ENCODE data around the gene PEX14. TPM values are rescaled to one million over a fixed set of nuclear protein-coding genes. Genes with fewer than 3 reads are reported as not detected.

PEX14 gene
- total and polyA plus RNA-seq, 5 donors from 2014 or later, result 3.5 to 22.4 (median 4.9) TPM

DNA sequence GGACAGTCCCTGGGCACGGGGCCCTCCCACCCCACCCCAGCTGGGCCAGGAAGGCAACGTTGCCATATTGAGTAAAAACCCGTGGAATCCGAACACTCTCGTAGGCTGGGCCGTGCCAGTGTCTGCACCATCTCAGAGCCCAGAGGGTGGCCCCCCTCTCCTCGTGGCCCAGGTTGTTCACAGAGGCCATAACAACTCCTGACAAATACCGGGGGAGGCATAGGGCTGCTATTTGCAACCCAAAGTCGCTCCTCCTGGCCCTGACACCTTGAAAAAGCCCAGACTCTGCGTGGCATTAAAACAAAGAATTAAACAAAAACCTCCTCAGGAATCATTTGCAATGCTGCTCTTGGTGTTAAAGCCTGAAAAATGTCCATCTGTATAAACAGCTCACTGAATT lies 180.3 kb downstream of the PEX14 start:
- no peak for ATAC-seq (ENCODE audit: low read depth in 2 of 2)
- no peak overlapping the region for H3K4me3 ChIP-seq (ENCODE audit: low read depth, low read length)
- peaks cover 9% of the 10 kb centered on the region for H3K36me3 Mint-ChIP-seq

DNA sequence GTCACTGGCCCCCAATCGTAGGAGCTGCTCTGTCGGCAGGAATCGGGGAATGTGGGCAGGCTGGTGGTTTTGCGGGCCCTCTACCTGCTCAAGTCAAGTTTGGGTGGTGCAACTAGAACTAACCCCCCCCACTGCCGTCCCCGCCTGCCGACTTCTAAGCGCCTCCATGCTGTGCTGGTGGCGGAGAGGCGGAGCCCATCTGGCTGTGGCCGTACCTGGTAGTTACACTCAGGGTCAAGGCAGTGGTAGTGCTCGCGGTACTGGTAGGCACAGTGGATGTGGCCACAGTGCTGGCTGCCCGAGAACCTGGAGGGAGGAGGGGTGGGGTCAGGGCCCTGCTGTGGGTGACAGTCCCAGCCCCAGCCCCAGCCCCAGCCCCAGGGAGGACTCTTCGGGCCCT lies 181.7 kb downstream of the PEX14 start:
- peaks cover 9% of the 10 kb centered on the region for H3K36me3 Mint-ChIP-seq
- no peaks in the 10 kb centered on the region for H3K4me1 ChIP-seq (ENCODE audit: control insufficient read depth, insufficient read depth, low read length, poor library complexity, severe bottlenecking)
- DNase-seq, result no peak
- no peaks in the 10 kb centered on the region for H3K9me3 Mint-ChIP-seq
- no peak for ATAC-seq (ENCODE audit: low read depth in 2 of 2)
- H3K9me3 ChIP-seq (ENCODE audit: control insufficient read depth in 2 of 2, low read length in 2 of 2), result no peaks in the 10 kb centered on the region
- H3K4me3 Mint-ChIP-seq, result no peak overlapping the region
- H3K27me3 Mint-ChIP-seq, result no peaks in the 10 kb centered on the region
- H3K27ac Mint-ChIP-seq, result no peak overlapping the region
- H3K36me3 ChIP-seq (ENCODE audit: control insufficient read depth, insufficient read depth, low read length), result no peaks in the 10 kb centered on the region
- no peak overlapping the region for H3K4me3 ChIP-seq (ENCODE audit: low read depth, low read length)
- no peak overlapping the region for H3K27ac ChIP-seq (ENCODE audit: insufficient read depth, low read length, poor library complexity, severe bottlenecking)
- no peaks in the 10 kb centered on the region for H3K4me1 Mint-ChIP-seq
- H3K27me3 ChIP-seq (ENCODE audit: control insufficient read depth, insufficient read depth, low read length), result no peaks in the 10 kb centered on the region

More for the DNA sequence above, 180.3 kb downstream of the PEX14 start:
- Histone ChIP-seq H3K4me1 (ENCODE audit: control insufficient read depth, insufficient read depth, low read length, poor library complexity, severe bottlenecking) (no peaks in the 10 kb centered on the region), H3K36me3 (ENCODE audit: control insufficient read depth, insufficient read depth, low read length) (no peaks in the 10 kb centered on the region), H3K9me3 (ENCODE audit: control insufficient read depth in 2 of 2, low read length in 2 of 2) (no peaks in the 10 kb centered on the region), H3K27ac (ENCODE audit: insufficient read depth, low read length, poor library complexity, severe bottlenecking) (no peak overlapping the region), H3K27me3 (ENCODE audit: control insufficient read depth, insufficient read depth, low read length) (no peaks in the 10 kb centered on the region)
- Mint-ChIP-seq H3K4me1 (no peaks in the 10 kb centered on the region), H3K9me3 (no peaks in the 10 kb centered on the region), H3K27me3 (no peaks in the 10 kb centered on the region), H3K27ac (peak overlapping the region in 1 of 3 donors; percentile 5), H3K4me3 (no peak overlapping the region)
- no peak for DNase-seq

DNA sequence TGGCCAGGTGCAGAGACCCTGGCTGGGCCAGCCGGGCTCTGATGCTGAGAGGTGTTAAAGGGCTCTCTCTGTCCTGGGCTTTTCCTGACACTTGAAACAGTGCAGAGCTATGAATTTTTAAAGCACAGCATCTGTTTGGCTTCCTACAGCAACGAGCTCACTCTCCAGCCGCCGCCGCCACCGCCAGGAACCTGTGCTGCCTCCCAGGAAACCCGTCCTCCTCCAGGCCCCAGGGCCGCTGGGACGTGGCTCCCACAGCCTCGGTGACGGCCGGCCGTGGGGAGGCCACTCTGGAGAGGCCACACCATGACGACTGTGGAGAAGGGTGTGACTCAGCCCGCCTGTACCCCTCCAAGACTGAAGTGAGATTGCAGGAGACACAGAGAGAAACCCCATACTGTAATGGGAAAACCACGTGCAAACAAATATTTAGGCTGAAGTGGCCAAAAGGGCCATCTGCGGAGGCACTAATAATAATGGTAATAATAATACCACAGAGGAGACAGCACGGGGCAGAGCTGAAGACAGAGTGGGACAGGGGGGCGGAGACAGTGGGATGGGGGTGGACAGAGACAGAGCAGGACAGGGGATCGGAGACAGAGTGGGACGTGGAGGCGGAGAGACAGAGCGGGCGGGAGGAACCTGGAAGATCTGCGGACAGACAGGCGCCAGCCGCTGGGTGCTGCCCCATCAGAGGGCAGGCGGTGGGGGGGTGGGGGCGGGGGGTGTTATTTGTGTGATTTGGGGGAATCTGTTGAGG lies 182.5 kb downstream of the PEX14 start:
- Histone ChIP-seq H3K36me3 (ENCODE audit: control insufficient read depth, insufficient read depth, low read length) (no peaks in the 10 kb centered on the region), H3K4me3 (ENCODE audit: low read depth, low read length) (no peak overlapping the region), H3K9me3 (ENCODE audit: control insufficient read depth in 2 of 2, low read length in 2 of 2) (no peaks in the 10 kb centered on the region), H3K27me3 (ENCODE audit: control insufficient read depth, insufficient read depth, low read length) (no peaks in the 10 kb centered on the region), H3K27ac (ENCODE audit: insufficient read depth, low read length, poor library complexity, severe bottlenecking) (no peak overlapping the region), H3K4me1 (ENCODE audit: control insufficient read depth, insufficient read depth, low read length, poor library complexity, severe bottlenecking) (no peaks in the 10 kb centered on the region)
- no peaks in the 10 kb centered on the region for H3K4me1 Mint-ChIP-seq
- no peaks in the 10 kb centered on the region for H3K27me3 Mint-ChIP-seq
- no peak for ATAC-seq (ENCODE audit: low read depth in 2 of 2)
- DNase-seq, result no peak
- H3K4me3 Mint-ChIP-seq, result no peak overlapping the region
- no peaks in the 10 kb centered on the region for H3K9me3 Mint-ChIP-seq
- H3K27ac Mint-ChIP-seq, result no peak overlapping the region
- H3K36me3 Mint-ChIP-seq, result peaks cover 9% of the 10 kb centered on the region

DNA sequence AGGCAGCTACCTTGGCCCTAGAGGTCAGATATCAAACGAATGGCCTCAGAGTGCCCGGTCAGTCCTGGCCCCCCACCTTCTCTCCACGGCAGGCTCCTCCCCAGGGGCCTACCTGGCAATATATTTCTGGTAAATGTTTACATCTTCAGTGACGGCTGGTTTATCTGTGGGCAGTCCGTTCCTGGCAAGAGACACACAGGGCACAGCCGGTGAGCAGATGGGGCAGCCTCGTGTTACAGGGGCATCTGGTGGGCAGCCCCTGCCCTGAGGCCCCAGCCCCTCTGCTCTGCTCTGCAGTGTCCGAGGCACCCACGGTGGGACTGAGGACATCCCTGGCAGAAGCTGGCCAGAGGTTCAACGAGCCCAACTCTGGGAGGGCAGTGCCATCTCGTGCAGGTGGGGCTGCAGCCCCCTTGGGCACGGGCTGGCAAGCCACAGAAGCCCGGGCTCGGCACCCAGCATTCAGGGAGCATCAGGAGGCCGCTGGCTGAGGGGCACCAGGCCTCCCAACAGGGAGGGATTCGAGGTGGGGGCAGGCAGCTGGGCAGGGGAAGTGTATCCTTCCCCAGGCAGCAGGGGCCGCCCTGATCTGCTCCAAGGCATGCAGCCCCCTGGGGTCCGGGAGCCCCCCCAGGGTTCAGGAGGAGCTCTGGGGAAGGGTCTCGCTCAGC lies 183.8 kb downstream of the PEX14 start:
- Mint-ChIP-seq H3K9me3 (no peaks in the 10 kb centered on the region), H3K4me3 (no peak overlapping the region), H3K27me3 (no peaks in the 10 kb centered on the region), H3K36me3 (peaks cover 9% of the 10 kb centered on the region), H3K27ac (no peak overlapping the region), H3K4me1 (no peaks in the 10 kb centered on the region)
- no peaks in the 10 kb centered on the region for H3K9me3 ChIP-seq (ENCODE audit: control insufficient read depth in 2 of 2, low read length in 2 of 2)
- ATAC-seq (ENCODE audit: low read depth in 2 of 2), result no peak
- no peak overlapping the region for H3K4me3 ChIP-seq (ENCODE audit: low read depth, low read length)
- DNase-seq, result no peak
- no peak overlapping the region for H3K27ac ChIP-seq (ENCODE audit: insufficient read depth, low read length, poor library complexity, severe bottlenecking)
- no peaks in the 10 kb centered on the region for H3K36me3 ChIP-seq (ENCODE audit: control insufficient read depth, insufficient read depth, low read length)
- no peaks in the 10 kb centered on the region for H3K4me1 ChIP-seq (ENCODE audit: control insufficient read depth, insufficient read depth, low read length, poor library complexity, severe bottlenecking)
- H3K27me3 ChIP-seq (ENCODE audit: control insufficient read depth, insufficient read depth, low read length), result no peaks in the 10 kb centered on the region

GRCh38 chr1:10659218-10659617 lies 184.5 kb downstream of the PEX14 start:
- peaks cover 4% of the 10 kb centered on the region for H3K36me3 Mint-ChIP-seq
- Histone ChIP-seq H3K4me1 (ENCODE audit: control insufficient read depth, insufficient read depth, low read length, poor library complexity, severe bottlenecking) (no peaks in the 10 kb centered on the region), H3K27me3 (ENCODE audit: control insufficient read depth, insufficient read depth, low read length) (no peaks in the 10 kb centered on the region), H3K27ac (ENCODE audit: insufficient read depth, low read length, poor library complexity, severe bottlenecking) (no peak overlapping the region), H3K36me3 (ENCODE audit: control insufficient read depth, insufficient read depth, low read length) (no peaks in the 10 kb centered on the region), H3K9me3 (ENCODE audit: control insufficient read depth in 2 of 2, low read length in 2 of 2) (no peaks in the 10 kb centered on the region), H3K4me3 (ENCODE audit: low read depth, low read length) (no peak overlapping the region)
- no peak overlapping the region for H3K27ac Mint-ChIP-seq
- no peaks in the 10 kb centered on the region for H3K9me3 Mint-ChIP-seq
- DNase-seq, result no peak
- H3K27me3 Mint-ChIP-seq, result no peaks in the 10 kb centered on the region
- H3K4me3 Mint-ChIP-seq, result no peak overlapping the region
- no peaks in the 10 kb centered on the region for H3K4me1 Mint-ChIP-seq
- ATAC-seq (ENCODE audit: low read depth in 2 of 2), result no peak

DNA sequence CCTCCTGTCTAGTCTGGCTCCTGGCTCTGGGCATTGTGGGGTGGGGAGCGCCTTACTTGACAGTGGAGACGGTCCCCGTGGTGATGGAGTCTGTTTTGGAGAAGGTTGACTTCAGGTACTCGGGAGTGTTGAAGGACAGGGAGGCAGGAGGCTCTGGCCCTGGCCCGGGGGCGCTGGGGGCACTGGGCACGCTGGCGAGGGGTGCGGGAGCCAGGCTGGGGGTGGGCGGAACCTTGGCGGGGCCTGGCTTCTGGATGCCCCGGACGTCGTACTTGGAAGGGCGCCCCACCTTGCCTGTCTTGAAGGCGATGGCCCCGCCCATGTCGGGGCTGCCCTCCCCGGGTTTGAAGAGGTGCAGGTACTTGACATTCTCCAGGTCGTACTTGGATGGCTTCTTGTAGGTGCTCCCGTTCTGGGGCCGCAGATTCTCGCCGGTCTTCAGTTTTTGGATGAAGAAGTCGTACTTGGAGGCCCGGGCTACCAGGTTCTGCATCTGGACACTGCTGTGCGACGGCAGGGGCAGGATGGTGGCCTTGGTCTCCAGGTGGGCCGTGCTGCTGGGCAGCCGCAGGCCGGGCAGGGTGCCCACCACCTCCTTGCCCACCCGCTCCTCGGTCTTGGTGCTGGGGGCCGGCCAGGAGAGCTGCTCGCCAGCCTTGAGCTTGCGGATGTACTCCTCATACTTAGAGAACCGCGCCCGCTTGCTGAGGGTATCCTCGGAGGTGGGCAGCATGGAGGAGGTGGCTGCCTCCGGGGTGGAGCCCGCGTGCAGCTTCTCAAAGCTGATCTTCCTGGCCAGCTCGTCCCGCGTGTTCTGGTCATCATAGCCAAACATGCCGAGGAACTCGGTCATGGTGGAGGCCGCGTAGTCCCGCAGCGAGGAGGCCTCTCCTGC lies 185.1 kb downstream of the PEX14 start:
- H3K27me3 ChIP-seq (ENCODE audit: control insufficient read depth, insufficient read depth, low read length), result no peaks in the 10 kb centered on the region
- no peaks in the 10 kb centered on the region for H3K36me3 ChIP-seq (ENCODE audit: control insufficient read depth, insufficient read depth, low read length)
- no peaks in the 10 kb centered on the region for H3K9me3 ChIP-seq (ENCODE audit: control insufficient read depth in 2 of 2, low read length in 2 of 2)
- Mint-ChIP-seq H3K27me3 (no peaks in the 10 kb centered on the region), H3K36me3 (peaks cover 4% of the 10 kb centered on the region), H3K9me3 (no peaks in the 10 kb centered on the region), H3K27ac (no peak overlapping the region), H3K4me3 (no peak overlapping the region), H3K4me1 (no peaks in the 10 kb centered on the region)
- ATAC-seq (ENCODE audit: low read depth in 2 of 2) (no peak), DNase-seq (no peak)
- H3K4me3 ChIP-seq (ENCODE audit: low read depth, low read length), result no peak overlapping the region
- no peak overlapping the region for H3K27ac ChIP-seq (ENCODE audit: insufficient read depth, low read length, poor library complexity, severe bottlenecking)
- H3K4me1 ChIP-seq (ENCODE audit: control insufficient read depth, insufficient read depth, low read length, poor library complexity, severe bottlenecking), result no peaks in the 10 kb centered on the region

DNA sequence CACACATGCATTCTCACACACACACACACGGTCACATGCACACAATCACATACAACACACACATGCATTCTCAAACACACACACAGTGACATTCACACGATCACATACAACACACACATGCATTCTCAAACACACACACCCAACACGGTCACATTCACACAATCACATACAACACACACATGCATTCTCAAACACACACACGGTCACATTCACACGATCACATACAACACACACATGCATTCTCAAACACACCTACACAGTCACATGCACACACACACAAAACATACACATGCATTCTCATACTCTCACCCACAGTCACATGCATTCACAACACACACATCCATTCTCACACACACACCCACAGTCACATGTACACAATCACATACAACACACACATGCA lies 186.7 kb downstream of the PEX14 start:
- Histone ChIP-seq H3K27me3 (ENCODE audit: control insufficient read depth, insufficient read depth, low read length) (no peaks in the 10 kb centered on the region), H3K4me3 (ENCODE audit: low read depth, low read length) (no peak overlapping the region), H3K27ac (ENCODE audit: insufficient read depth, low read length, poor library complexity, severe bottlenecking) (no peak overlapping the region), H3K36me3 (ENCODE audit: control insufficient read depth, insufficient read depth, low read length) (no peaks in the 10 kb centered on the region), H3K4me1 (ENCODE audit: control insufficient read depth, insufficient read depth, low read length, poor library complexity, severe bottlenecking) (no peaks in the 10 kb centered on the region), H3K9me3 (ENCODE audit: control insufficient read depth in 2 of 2, low read length in 2 of 2) (no peaks in the 10 kb centered on the region)
- DNase-seq (no peak), ATAC-seq (ENCODE audit: low read depth in 2 of 2) (no peak)
- Mint-ChIP-seq H3K27ac (no peak overlapping the region), H3K4me1 (no peaks in the 10 kb centered on the region), H3K36me3 (no peaks in the 10 kb centered on the region), H3K27me3 (no peaks in the 10 kb centered on the region), H3K4me3 (no peak overlapping the region), H3K9me3 (no peaks in the 10 kb centered on the region)

Data from CD4-positive, CD25-positive, alpha-beta regulatory T cell (primary cell).